Lower lobe of right lung (tissue), 2 donors: ENCODE data around the gene GGT5. TPM values are rescaled to one million over a fixed set of nuclear protein-coding genes. Genes with fewer than 3 reads are reported as not detected.
"Not testable (repeated sequence)": the region's sequence is repeated elsewhere in the genome, so short reads cannot be mapped to it uniquely, and the experiment has no call there.

Experiments
- ATAC-seq, 2 donors: fragments of 200-7000 bp; cut with Tn5 transposase; one replicate each; pipeline ENCODE4 v1.9.1; 2020 to 2022; ENCODE audit warnings: mild to moderate bottlenecking in 2 of 2, moderate library complexity in 2 of 2
- DNase-seq: peaks from one replicate; pipeline ENCODE4 v3.0.0-alpha.2; 2020
- H3K27ac ChIP-seq: fragments of 200-600 bp; one replicate; pipeline ENCODE4 v1.8.0; 2022
- H3K27me3 ChIP-seq: fragments of 200-600 bp; one replicate; pipeline ENCODE4 v1.8.0; 2022; ENCODE audit warnings: low read depth
- H3K36me3 ChIP-seq: fragments of 200-600 bp; one replicate; pipeline ENCODE4 v1.8.0; 2022; ENCODE audit warnings: mild to moderate bottlenecking
- H3K4me1 ChIP-seq: fragments of 200-600 bp; one replicate; pipeline ENCODE4 v1.8.0; 2022
- H3K4me3 ChIP-seq: fragments of 200-600 bp; one replicate; pipeline ENCODE4 v1.8.0; 2022; ENCODE audit warnings: mild to moderate bottlenecking
- H3K9me3 ChIP-seq: fragments of 200-600 bp; one replicate; pipeline ENCODE4 v1.8.0; 2022
- CTCF ChIP-seq: fragments of 200-600 bp; IDR thresholded peaks from one replicate; pipeline ENCODE4 v1.8.0; 2022; ENCODE audit warnings: antibody characterized with exemption, mild to moderate bottlenecking
- intact Hi-C: fragments of 100-400 bp; cut with DNase I; formaldehyde crosslinking; loops from one replicate; pipeline ENCODE4 v1.11.0; 2022
- long read RNA-seq: library from polyadenylated mRNA; unstranded; transcript quantifications from one replicate; pipeline ENCODE4 v2.0.0, GENCODE V29; 2021
- total RNA-seq: library from RNA; stranded (reverse); fragmentation: NEBNext Ultra II Directional; extraction: Animal tissue kit (Norgen Biotek cat#: 25700); gene quantifications from one replicate; pipeline ENCODE4 v1.2.1, GENCODE V29; 2021
- donor health status: DM: no; HTN: yes; CAD: no; lungs with severe emphysema.

GGT5 gene
- total RNA-seq, result 29.4 TPM
- long read RNA-seq, transcript GGT5-202 (12 exons, 2,494 nt), result major isoform, 24 of 65 reads
- long read RNA-seq, transcript GGT5-201 (11 exons, 2,334 nt), result minor isoform, 5 of 65 reads
- long read RNA-seq, partial matches to known transcripts, result 11 of 65 reads
- long read RNA-seq, other reads (novel, unspliced or antisense), result 24 of 65 reads

- H3K4me3 ChIP-seq, result peak within 1 kb of the TSS; percentile 40
- peaks cover 55% of the 10 kb centered on the region for H3K4me1 ChIP-seq
- peak; percentile 69 for DNase-seq
- H3K36me3 ChIP-seq, H3K27me3 ChIP-seq, H3K9me3 ChIP-seq, ATAC-seq, intact Hi-C loops: not testable (repeated sequence)
- peak within 1 kb of the TSS; percentile 89 for H3K27ac ChIP-seq
These were observed at the start of gene GGT5 for GRCh38 chr22:24245030-24245431. TSS of gene GGT5 (minus strand) at chr22:24245082. CDS start at chr22:24244725, 357 bp downstream.

- DNase-seq, H3K36me3 ChIP-seq, ATAC-seq, H3K4me3 ChIP-seq, H3K27me3 ChIP-seq, intact Hi-C loops, H3K9me3 ChIP-seq: not testable (repeated sequence)
- Histone ChIP-seq H3K27ac (peak overlapping the region; percentile 43), H3K4me1 (peaks cover 39% of the 10 kb centered on the region)
These were observed 47.4 kb upstream of the GGT5 start for GRCh38 chr22:24292202-24292830.

- TF ChIP-seq CTCF, result no peak
- H3K4me1 ChIP-seq, result peaks cover 40% of the 10 kb centered on the region
- intact Hi-C loops, result no loop called here
- H3K9me3 ChIP-seq, result no peaks in the 10 kb centered on the region
- H3K27ac ChIP-seq, result peak overlapping the region; percentile 43
- H3K27me3 ChIP-seq, result no peaks in the 10 kb centered on the region
- ATAC-seq, result no peak
- H3K4me3 ChIP-seq, result no peak overlapping the region
- no peaks in the 10 kb centered on the region for H3K36me3 ChIP-seq
- no peak for DNase-seq
These were observed 46.8 kb upstream of the GGT5 start for GRCh38 chr22:24291515-24292201.

GRCh38 chr22:24290459-24290858, 45.6 kb upstream of the GGT5 start:
- intact Hi-C loops, result no loop called here
- DNase-seq, result no peak
- Histone ChIP-seq H3K36me3 (no peaks in the 10 kb centered on the region), H3K27ac (peak overlapping the region; percentile 55), H3K4me1 (peaks cover 48% of the 10 kb centered on the region), H3K9me3 (no peaks in the 10 kb centered on the region), H3K27me3 (no peaks in the 10 kb centered on the region), H3K4me3 (no peak overlapping the region)
- ATAC-seq, result no peak
- TF ChIP-seq CTCF, result no peak

GRCh38 chr22:24289741-24290163, 44.9 kb upstream of the GGT5 start:
- intact Hi-C loops, result no loop called here
- no peaks in the 10 kb centered on the region for H3K36me3 ChIP-seq
- H3K27ac ChIP-seq, result peak overlapping the region; percentile 55
- peak; percentile 46 to 49 for ATAC-seq
- no peak overlapping the region for H3K4me3 ChIP-seq
- no peak for DNase-seq
- H3K4me1 ChIP-seq, result peaks cover 53% of the 10 kb centered on the region
- H3K27me3 ChIP-seq, result no peaks in the 10 kb centered on the region
- TF ChIP-seq CTCF, result no peak
- no peaks in the 10 kb centered on the region for H3K9me3 ChIP-seq

GRCh38 chr22:24289114-24289513, 44.2 kb upstream of the GGT5 start:
- no peak overlapping the region for H3K4me3 ChIP-seq
- intact Hi-C loops, result no loop called here
- no peak for TF ChIP-seq CTCF
- H3K9me3 ChIP-seq, result no peaks in the 10 kb centered on the region
- no peaks in the 10 kb centered on the region for H3K36me3 ChIP-seq
- ATAC-seq (peak; percentile 63), DNase-seq (no peak)
- H3K4me1 ChIP-seq, result peaks cover 58% of the 10 kb centered on the region
- H3K27ac ChIP-seq, result peak overlapping the region; percentile 15
- H3K27me3 ChIP-seq, result no peaks in the 10 kb centered on the region

GRCh38 chr22:24287801-24288200, 42.9 kb upstream of the GGT5 start:
- peak overlapping the region; percentile 20 for H3K27ac ChIP-seq
- intact Hi-C loops, H3K4me3 ChIP-seq, ATAC-seq, H3K27me3 ChIP-seq, DNase-seq, H3K9me3 ChIP-seq, H3K36me3 ChIP-seq: not testable (repeated sequence)
- peaks cover 58% of the 10 kb centered on the region for H3K4me1 ChIP-seq

- H3K27ac ChIP-seq, H3K36me3 ChIP-seq, DNase-seq, intact Hi-C loops, H3K4me3 ChIP-seq, H3K27me3 ChIP-seq, H3K9me3 ChIP-seq, ATAC-seq: not testable (repeated sequence)
- H3K4me1 ChIP-seq, result peaks cover 57% of the 10 kb centered on the region
These were observed 42.3 kb upstream of the GGT5 start for GRCh38 chr22:24287212-24287611.
